GM12872 (cell line): ENCODE results near the gene BCL2L1.

Experiments
- CTCF ChIP-seq: IDR thresholded peaks from 3 replicates; pipeline ENCODE4 v1.5.1; 2011; ENCODE audit warnings: low read depth, mild to moderate bottlenecking, low read length, moderate library complexity; ENCODE audit not compliant: insufficient read depth

BCL2L1 gene

GRCh38 chr20:31638317-31638716, 84.4 kb downstream of the BCL2L1 start:
- TF ChIP-seq CTCF = no peak

- TF ChIP-seq CTCF = no peak
Observed at GRCh38 chr20:31637660-31638059, 85.0 kb downstream of the BCL2L1 start, which contains the start of gene COX4I2. COX4I2 (plus strand) TSS chr20:31637912; CDS start chr20:31639018, 1,106 bp downstream.

GRCh38 chr20:31633339-31633914, 89.2 kb downstream of the BCL2L1 start:
- no peak for TF ChIP-seq CTCF

GRCh38 chr20:31632548-31633338, 89.9 kb downstream of the BCL2L1 start:
- no peak for TF ChIP-seq CTCF

GRCh38 chr20:31630187-31630790, 92.4 kb downstream of the BCL2L1 start:
- TF ChIP-seq CTCF = no peak

- no peak for TF ChIP-seq CTCF
Observed at GRCh38 chr20:31620246-31620645, 102.4 kb downstream of the BCL2L1 start.

- TF ChIP-seq CTCF = no peak
Observed at GRCh38 chr20:31617432-31618104, 105.1 kb downstream of the BCL2L1 start.
